Heart left ventricle (tissue), 13 donors: ENCODE results near the gene SNRPB.

Experiments
- POLR2A ChIP-seq, 2 donors: fragments of 450-650 bp; IDR thresholded peaks; one replicate each; pipeline ENCODE4 v1.6.1; 2017; ENCODE audit warnings: antibody characterized with exemption in 2 of 2, mild to moderate bottlenecking in 2 of 2, moderate library complexity in 2 of 2
- TF ChIP-seq, protein P1 (sequence below), 12 donors: fragments of 200-600 bp; sonication (generic) in 4 of 12; IDR thresholded peaks; one replicate each; pipeline versions ENCODE4 v1.5.0 to v1.8.0; 2018 to 2022; ENCODE audit warnings: antibody characterized with exemption in 12 of 12, mild to moderate bottlenecking in 5 of 12
- donor health status: ischemic (EF 13 %, LVEDD 7.1; RV severe dilation, severe dysfunction).
- donor health status: DM: no; HTN: yes; CAD: no.
- donor health status: DM: no; HTN: no; CAD: no.
- donor health status: ischemic (EF 25% LVEDD 6.9; RV normal size, moderate dysfunction).
- donor health status: ischemic (EF 25% LVEDD 5.7; RV mildly dilated, moderate dysfunction).
- donor health status: ischemic (EF 35%, LVEDD 5.7; RV mildly dilated, moderate dysfunction).
- donor health status: nonischemic (EF 11% LVEDD 7.7; RV severe dilation, severe dysfunction).
- donor health status: DM: yes; HTN: yes; CAD: no.
- donor health status: PGD.
- donor health status: ischemic (EF 29% LVEDD 5.4; RV normal size, mild dysfunction).
- donor health status: nonischemic (EF 23%, LVEDD 6.1; RV moderate dilation, normal function).

DNA sequence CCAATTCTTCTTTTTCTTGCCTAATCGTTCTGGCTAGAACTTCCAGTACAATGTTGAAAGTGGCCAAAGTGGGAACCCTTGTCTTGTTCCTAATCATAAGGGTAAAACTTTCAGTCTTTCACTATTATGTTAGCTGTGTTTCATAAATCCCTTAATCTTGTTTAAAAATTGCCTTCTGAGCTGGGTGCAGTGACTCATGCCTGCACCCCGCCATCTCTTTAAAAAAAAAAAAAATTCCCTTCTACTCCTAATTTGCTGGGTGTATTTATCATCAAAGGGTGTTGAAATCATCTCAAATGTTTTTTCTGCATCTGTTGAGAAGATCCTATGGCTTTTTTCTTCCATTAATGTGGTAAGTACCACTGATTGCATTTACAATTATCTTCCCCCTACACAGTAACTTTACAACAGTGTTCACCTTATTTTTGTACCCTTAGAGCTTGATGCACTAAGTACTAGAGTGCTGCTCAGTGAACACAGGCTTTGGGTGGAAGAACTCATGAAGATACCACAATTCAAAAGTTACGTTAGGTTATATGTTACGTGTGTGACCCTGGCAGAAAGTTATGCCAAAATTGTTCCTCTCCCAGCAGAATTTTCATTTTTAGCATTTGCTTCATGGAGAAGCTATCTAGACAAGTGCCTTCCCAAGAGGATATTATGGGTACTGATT lies 9.7 kb downstream of the SNRPB start:
- TF ChIP-seq, protein P1, sequence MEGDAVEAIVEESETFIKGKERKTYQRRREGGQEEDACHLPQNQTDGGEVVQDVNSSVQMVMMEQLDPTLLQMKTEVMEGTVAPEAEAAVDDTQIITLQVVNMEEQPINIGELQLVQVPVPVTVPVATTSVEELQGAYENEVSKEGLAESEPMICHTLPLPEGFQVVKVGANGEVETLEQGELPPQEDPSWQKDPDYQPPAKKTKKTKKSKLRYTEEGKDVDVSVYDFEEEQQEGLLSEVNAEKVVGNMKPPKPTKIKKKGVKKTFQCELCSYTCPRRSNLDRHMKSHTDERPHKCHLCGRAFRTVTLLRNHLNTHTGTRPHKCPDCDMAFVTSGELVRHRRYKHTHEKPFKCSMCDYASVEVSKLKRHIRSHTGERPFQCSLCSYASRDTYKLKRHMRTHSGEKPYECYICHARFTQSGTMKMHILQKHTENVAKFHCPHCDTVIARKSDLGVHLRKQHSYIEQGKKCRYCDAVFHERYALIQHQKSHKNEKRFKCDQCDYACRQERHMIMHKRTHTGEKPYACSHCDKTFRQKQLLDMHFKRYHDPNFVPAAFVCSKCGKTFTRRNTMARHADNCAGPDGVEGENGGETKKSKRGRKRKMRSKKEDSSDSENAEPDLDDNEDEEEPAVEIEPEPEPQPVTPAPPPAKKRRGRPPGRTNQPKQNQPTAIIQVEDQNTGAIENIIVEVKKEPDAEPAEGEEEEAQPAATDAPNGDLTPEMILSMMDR (IDR thresholded peaks at IDR 0.05): no peak
- TF ChIP-seq POLR2A (IDR thresholded peaks at IDR 0.05): no peak
